Measurements from ENCODE around the gene BLOC1S4. TPM values are rescaled to one million over a fixed set of nuclear protein-coding genes. Genes with fewer than 3 reads are reported as not detected.
"Not testable (repeated sequence)": the region's sequence is repeated elsewhere in the genome, so short reads cannot be mapped to it uniquely, and the experiment has no call there.

Gene BLOC1S4
- total RNA-seq, 4 donors from 2014 or later, result 20.0 to 20.6 (median 20.2) TPM

- Histone ChIP-seq H3K36me3 (no peaks in the 10 kb centered on the region), H3K4me1 (peaks cover 0 to 23% (median 5%) of the 10 kb centered on the region in 4 donors), H3K27ac (no peak overlapping the region), H3K27me3 (no peaks in the 10 kb centered on the region), H3K9me3 (no peaks in the 10 kb centered on the region), H3K4me3 (no peak overlapping the region)
- DNase-seq, result no peak
- no peak for TF ChIP-seq CTCF (IDR thresholded peaks at IDR 0.05)
- no peak for TF ChIP-seq POLR2A (IDR thresholded peaks at IDR 0.05)
Observed at GRCh38 chr4:6754481-6755087, 38.6 kb downstream of the BLOC1S4 start.

DNA sequence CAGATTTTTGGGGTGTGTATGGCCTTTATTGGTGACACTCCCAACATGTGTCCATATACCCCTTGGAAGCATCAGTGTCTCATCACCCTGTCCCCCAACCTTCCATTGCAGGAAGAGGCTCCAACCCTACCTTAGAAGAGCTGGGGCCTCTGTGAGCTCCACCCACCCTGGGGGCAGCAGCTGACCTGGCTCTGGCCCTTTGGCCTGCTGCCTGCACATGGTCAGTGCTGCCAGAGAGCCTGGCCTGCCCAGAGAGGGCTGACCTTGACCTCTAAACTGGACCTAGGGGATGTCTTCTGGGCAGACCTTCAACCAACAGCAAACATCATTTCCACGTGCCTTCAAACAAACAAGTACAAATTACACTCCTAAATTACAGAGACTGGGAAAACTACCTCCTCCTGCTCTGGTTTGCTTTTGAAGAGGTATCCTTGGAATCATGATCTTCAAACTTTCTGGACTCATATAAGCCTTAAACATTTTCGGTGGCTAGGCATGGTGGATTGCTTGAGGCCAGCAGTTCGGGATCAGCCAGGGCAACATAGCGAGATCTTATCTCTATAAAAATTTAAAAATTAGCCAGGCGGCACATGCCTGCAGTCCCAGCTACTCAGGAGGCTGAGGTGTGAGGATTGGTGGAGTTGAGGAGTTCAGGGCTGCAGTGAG lies 39.2 kb downstream of the BLOC1S4 start:
- H3K9me3 ChIP-seq, result no peaks in the 10 kb centered on the region
- no peak overlapping the region for H3K27ac ChIP-seq
- no peak for TF ChIP-seq CTCF (IDR thresholded peaks at IDR 0.05)
- no peak for TF ChIP-seq POLR2A (IDR thresholded peaks at IDR 0.05)
- no peaks in the 10 kb centered on the region for H3K27me3 ChIP-seq
- no peak for DNase-seq
- H3K4me1 ChIP-seq, result peaks cover 0 to 17% (median 3%) of the 10 kb centered on the region in 4 donors
- H3K4me3 ChIP-seq, result no peak overlapping the region
- no peaks in the 10 kb centered on the region for H3K36me3 ChIP-seq

GRCh38 chr4:6756345-6756744 lies 40.4 kb downstream of the BLOC1S4 start:
- DNase-seq, H3K27ac ChIP-seq, H3K4me3 ChIP-seq, H3K27me3 ChIP-seq, H3K9me3 ChIP-seq, H3K36me3 ChIP-seq: not testable (repeated sequence)
- peaks cover 0 to 10% (median 0%) of the 10 kb centered on the region in 4 donors for H3K4me1 ChIP-seq

DNA sequence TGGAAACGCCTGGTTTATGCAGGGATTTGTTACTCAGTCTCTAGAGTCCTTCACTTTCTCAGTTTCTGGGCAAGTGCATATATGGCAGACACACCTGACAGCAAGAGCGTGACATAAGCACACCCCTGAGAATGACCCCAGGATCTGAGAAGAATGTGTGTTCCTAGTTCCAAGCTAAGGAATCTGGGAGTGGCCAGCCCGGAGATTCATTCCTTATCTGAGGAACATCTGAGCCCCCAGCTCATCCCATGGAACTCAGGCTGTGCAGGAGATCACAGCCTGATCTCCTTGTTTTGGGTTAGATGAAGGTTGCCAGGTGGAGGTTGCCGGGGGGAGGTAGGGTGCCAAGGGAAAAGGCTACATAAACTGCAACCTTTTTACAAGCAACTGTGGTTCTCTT lies 42.8 kb downstream of the BLOC1S4 start:
- H3K27me3 ChIP-seq, result no peaks in the 10 kb centered on the region
- no peak overlapping the region for H3K27ac ChIP-seq
- H3K4me3 ChIP-seq, result no peak overlapping the region
- H3K9me3 ChIP-seq, result no peaks in the 10 kb centered on the region
- DNase-seq, result no peak
- H3K4me1 ChIP-seq, result no peaks in the 10 kb centered on the region
- H3K36me3 ChIP-seq, result no peaks in the 10 kb centered on the region
- no peak for TF ChIP-seq POLR2A (IDR thresholded peaks at IDR 0.05)
- no peak for TF ChIP-seq CTCF (IDR thresholded peaks at IDR 0.05)

DNA sequence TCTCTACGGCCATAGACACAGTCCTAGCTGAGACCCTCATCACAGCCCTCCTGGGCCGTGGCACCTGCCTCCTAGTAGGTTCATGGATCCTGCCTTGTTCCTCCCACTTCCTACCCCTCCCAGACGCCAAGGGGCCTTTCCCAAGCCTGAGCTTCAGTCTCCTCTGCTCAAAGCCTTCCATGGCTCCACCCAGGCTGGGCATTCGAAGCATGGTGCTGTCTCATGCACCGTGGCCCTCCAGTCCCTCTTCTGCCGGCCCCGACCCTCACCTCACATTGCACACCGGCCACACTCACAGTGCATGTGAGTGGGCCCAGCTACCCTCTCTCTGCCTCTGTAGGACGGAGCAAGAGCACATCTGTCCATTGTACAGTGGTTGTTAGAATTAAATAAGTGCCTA lies 44.9 kb downstream of the BLOC1S4 start:
- no peaks in the 10 kb centered on the region for H3K36me3 ChIP-seq
- no peaks in the 10 kb centered on the region for H3K9me3 ChIP-seq
- peak in 1 of 3 donors; percentile 40 for DNase-seq
- H3K27me3 ChIP-seq, result no peaks in the 10 kb centered on the region
- H3K27ac ChIP-seq, result no peak overlapping the region
- TF ChIP-seq CTCF (IDR thresholded peaks at IDR 0.05), result no peak
- TF ChIP-seq POLR2A (IDR thresholded peaks at IDR 0.05), result no peak
- no peak overlapping the region for H3K4me3 ChIP-seq
- H3K4me1 ChIP-seq, result no peaks in the 10 kb centered on the region
